B cell (primary cell): ENCODE data around the gene STAG1. TPM values are rescaled to one million over a fixed set of nuclear protein-coding genes. Genes with fewer than 3 reads are reported as not detected.

ENCODE experiments used
- ATAC-seq: fragments of 200-7000 bp; cut with Tn5 transposase; one replicate; pipeline ENCODE4 v1.10.0; 2021; ENCODE audit warnings: low read depth, mild to moderate bottlenecking, moderate number of reproducible peaks, moderate library complexity
- CTCF ChIA-PET: fragments of 350-600 bp; sonication (Branson Sonifier 250); formaldehyde crosslinking; loops from one replicate; lab custom pipeline; 2021; ENCODE audit warnings: antibody characterized with exemption, inconsistent platforms; lab: Charles Lee
- POLR2A ChIA-PET: fragments of 350-600 bp; sonication (Branson Sonifier 250); formaldehyde crosslinking; loops from one replicate; lab custom pipeline; 2021; ENCODE audit warnings: antibody characterized with exemption; lab: Charles Lee
- DNase-seq: peaks from one replicate; pipeline ENCODE4 v3.0.0; 2013
- H2AFZ ChIP-seq: 2 replicates; pipeline ENCODE4 v1.6.1; 2012; ENCODE audit warnings: mild to moderate bottlenecking, low read depth, low read length; ENCODE audit not compliant: insufficient read depth, poor library complexity, severe bottlenecking
- H3K27ac ChIP-seq, 2 donors: 1 replicate in 1 of 2; 2 replicates in 1 of 2; pipeline ENCODE4 v1.5.1; 2012 to 2013; ENCODE audit warnings: low read length in 2 of 2, mild to moderate bottlenecking in 2 of 2, moderate library complexity in 1 of 2
- H3K27me3 ChIP-seq, 4 experiments: fragments of 200-600 bp in 1 of 4; sonication (generic) in 1 of 4; replicated peaks in 1 of 4; 1 replicate in 2 of 4; 2 replicates in 2 of 4; pipeline versions ENCODE4 v1.6.1 to v1.7.0; 2013 to 2016; ENCODE audit warnings: low read length in 3 of 4, mild to moderate bottlenecking in 2 of 4, mixed read lengths in 1 of 4, moderate library complexity in 1 of 4; ENCODE audit not compliant: insufficient read depth in 4 of 4, control insufficient read depth in 3 of 4; ENCODE audit errors: control extremely low read depth in 1 of 4
- H3K36me3 ChIP-seq, 2 experiments: replicated peaks in 1 of 2; 1 replicate in 1 of 2; 2 replicates in 1 of 2; pipeline versions ENCODE4 v1.6.1 to v1.7.1; 2013; ENCODE audit warnings: low read length in 1 of 2; ENCODE audit not compliant: insufficient read depth in 2 of 2, control insufficient read depth in 1 of 2; ENCODE audit errors: control extremely low read depth in 1 of 2, extremely low read depth in 1 of 2
- H3K4me1 ChIP-seq, 2 donors: fragments of 200-600 bp in 1 of 2; sonication (generic) in 1 of 2; 1 replicate in 1 of 2; 2 replicates in 1 of 2; pipeline versions ENCODE4 v1.5.1 to v1.6.1; 2013 to 2017; ENCODE audit warnings: low read length in 2 of 2; ENCODE audit not compliant: control insufficient read depth in 2 of 2, insufficient read depth in 2 of 2
- H3K4me2 ChIP-seq: replicated peaks from 2 replicates; pipeline ENCODE3; 2012; ENCODE audit warnings: mild to moderate bottlenecking, low read depth, low read length; ENCODE audit not compliant: poor library complexity, severe bottlenecking
- H3K4me3 ChIP-seq, 5 experiments: fragments of 200-600 bp in 1 of 5; sonication (generic) in 1 of 5; 1 replicate in 3 of 5; 2 replicates in 2 of 5; pipeline versions ENCODE4 v1.5.1 to v1.7.0; 2011 to 2016; ENCODE audit warnings: low read length in 4 of 5, mild to moderate bottlenecking in 4 of 5, low read depth in 2 of 5, control low read depth in 1 of 5, moderate library complexity in 1 of 5; ENCODE audit not compliant: insufficient read depth in 1 of 5; ENCODE audit errors: control extremely low read depth in 1 of 5, extremely low read depth in 1 of 5
- H3K79me2 ChIP-seq: fragments of 200-600 bp; sonication (generic); one replicate; pipeline ENCODE4 v1.6.0; 2016; ENCODE audit warnings: low read length; ENCODE audit not compliant: control insufficient read depth, insufficient read depth
- H3K9ac ChIP-seq: fragments of 200-600 bp; sonication (generic); 2 replicates; pipeline ENCODE4 v1.6.1; 2017; ENCODE audit warnings: mild to moderate bottlenecking, low read length, moderate library complexity
- H3K9me3 ChIP-seq, 3 donors: one replicate each; pipeline versions ENCODE4 v1.6.1 to v1.7.1; 2013; ENCODE audit warnings: low read length in 2 of 3; ENCODE audit not compliant: control insufficient read depth in 2 of 3, insufficient read depth in 1 of 3; ENCODE audit errors: control extremely low read depth in 1 of 3
- H4K20me1 ChIP-seq: 2 replicates; pipeline ENCODE4 v1.6.0; 2012; ENCODE audit warnings: mild to moderate bottlenecking, low read length; ENCODE audit not compliant: insufficient read depth, control insufficient read depth, poor library complexity, severe bottlenecking
- H3K27ac Mint-ChIP-seq: one replicate; pipeline ENCODE4 v1.8.0; 2021; ENCODE audit warnings: mixed read lengths
- H3K27me3 Mint-ChIP-seq: one replicate; pipeline ENCODE4 v1.8.0; 2021; ENCODE audit warnings: mixed read lengths
- H3K4me1 Mint-ChIP-seq: one replicate; pipeline ENCODE4 v1.8.0; 2021; ENCODE audit warnings: mixed read lengths
- H3K4me3 Mint-ChIP-seq: one replicate; pipeline ENCODE4 v1.8.0; 2021; ENCODE audit warnings: mixed read lengths
- H3K9me3 Mint-ChIP-seq: one replicate; pipeline ENCODE4 v1.8.0; 2022; ENCODE audit warnings: mixed read lengths; ENCODE audit not compliant: insufficient read depth
- CTCF ChIP-seq: fragments of 200-600 bp; IDR thresholded peaks from one replicate; pipeline ENCODE4 v1.8.0; 2022; ENCODE audit warnings: antibody characterized with exemption, mild to moderate bottlenecking
- EZH2 ChIP-seq: IDR thresholded peaks from 2 replicates; pipeline ENCODE4 v1.6.1; 2012; ENCODE audit warnings: borderline replicate concordance, low read depth, mild to moderate bottlenecking, moderate library complexity, low read length; ENCODE audit not compliant: insufficient read depth, poor library complexity, severe bottlenecking
- WGBS: methylation state at CpG from one replicate; pipeline ENCODE4 v1.1.5; 2013; ENCODE audit warnings: missing lambda C conversion rate; ENCODE audit not compliant: insufficient coverage; 5-methylcytosine and 5-hydroxymethylcytosine counted together
- intact Hi-C: fragments of 100-400 bp; cut with micrococcal nuclease; formaldehyde crosslinking; loops from one replicate; pipeline ENCODE4 v1.10.0; 2022
- polyA plus RNA-seq: library from polyadenylated mRNA; depleted of rRNA; stranded (reverse); fragments of >200 nt; gene quantifications from 2 replicates; pipeline ENCODE4 v1.2.3, GENCODE V29; 2012
- total RNA-seq, 2 donors: library from RNA; stranded (reverse); fragments of 120-200 nt in 1 of 2; gene quantifications; 1 replicate in 1 of 2; 2 replicates in 1 of 2; pipeline versions ENCODE4 v1.2.3 to v1.2.4, GENCODE V29; 2013 to 2022

Gene STAG1
- total and polyA plus RNA-seq, 2 donors (not counting 1 experiment from before 2014, with no cell fraction given) = 9.2 to 77.0 TPM

DNA sequence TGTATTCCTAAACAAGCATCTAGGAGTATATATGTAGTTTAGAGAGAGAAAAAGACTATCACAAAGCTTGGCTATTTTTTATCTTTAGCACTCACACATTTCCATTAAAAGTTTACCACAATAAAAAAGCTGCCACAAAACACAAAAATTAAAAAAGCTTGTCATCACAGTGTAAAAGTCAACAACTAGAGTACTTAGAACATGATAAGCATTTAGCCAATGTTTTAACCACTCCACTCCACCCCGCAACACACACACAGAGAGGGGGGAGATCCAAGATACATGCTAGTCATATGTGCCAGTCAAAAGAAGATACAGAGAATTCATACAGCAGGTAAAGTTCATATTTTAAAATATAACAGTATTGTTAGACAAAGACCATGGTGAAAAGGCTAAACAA lies 79.7 kb downstream of the STAG1 start:
- peaks cover 4 to 7% of the 10 kb centered on the region in 2 experiments for H3K36me3 ChIP-seq
- H3K9me3 Mint-ChIP-seq = no peaks in the 10 kb centered on the region
- H3K4me1 ChIP-seq = peaks cover 6 to 16% of the 10 kb centered on the region in 2 donors
- H3K9ac ChIP-seq = no peak overlapping the region
- peaks cover 54% of the 10 kb centered on the region for H3K4me1 Mint-ChIP-seq
- intact Hi-C loops = no loop called here
- H3K9me3 ChIP-seq = peaks cover 0 to 2% (median 2%) of the 10 kb centered on the region in 3 donors
- no peak overlapping the region for H3K4me2 ChIP-seq
- no peaks in the 10 kb centered on the region for H3K27me3 Mint-ChIP-seq
- CTCF ChIA-PET = no interaction called here
- H3K27ac ChIP-seq = no peak overlapping the region
- no peak for DNase-seq
- H2AFZ ChIP-seq = no peak overlapping the region
- peaks cover 95% of the 10 kb centered on the region for H3K79me2 ChIP-seq
- no peak for ATAC-seq
- TF ChIP-seq EZH2 (no peak), CTCF (no peak)
- no peak overlapping the region for H3K4me3 ChIP-seq
- H4K20me1 ChIP-seq = peaks cover 50% of the 10 kb centered on the region
- WGBS = no CpG with 5 or more reads among the region's 1 CpG
- H3K27ac Mint-ChIP-seq = no peak overlapping the region
- no peak overlapping the region for H3K4me3 Mint-ChIP-seq
- no peaks in the 10 kb centered on the region for H3K27me3 ChIP-seq
- POLR2A ChIA-PET = no interaction called here

- peaks cover 4 to 7% of the 10 kb centered on the region in 2 experiments for H3K36me3 ChIP-seq
- Mint-ChIP-seq H3K4me3 (no peak overlapping the region), H3K27ac (no peak overlapping the region), H3K9me3 (no peaks in the 10 kb centered on the region), H3K4me1 (peaks cover 55% of the 10 kb centered on the region), H3K27me3 (no peaks in the 10 kb centered on the region)
- no peak overlapping the region for H3K4me3 ChIP-seq
- ChIA-PET POLR2A (interaction anchor here (0.6 kb wide), 1 partner anchor 9 kb away, joined by 3 read pairs; no protein-coding TSS in a partner anchor), CTCF (interaction anchor here (0.6 kb wide), 1 partner anchor 36 kb away, joined by 3 read pairs; no protein-coding TSS in a partner anchor)
- H3K9ac ChIP-seq = no peak overlapping the region
- H3K4me1 ChIP-seq = peaks cover 6 to 16% of the 10 kb centered on the region in 2 donors
- H3K79me2 ChIP-seq = peaks cover 94% of the 10 kb centered on the region
- H4K20me1 ChIP-seq = peaks cover 56% of the 10 kb centered on the region
- H3K4me2 ChIP-seq = no peak overlapping the region
- no peak for TF ChIP-seq CTCF
- TF ChIP-seq EZH2 = no peak
- no peak for DNase-seq
- no peak for ATAC-seq
- no peak overlapping the region for H2AFZ ChIP-seq
- H3K27ac ChIP-seq = no peak overlapping the region
- intact Hi-C loops = no loop called here
- H3K27me3 ChIP-seq = no peaks in the 10 kb centered on the region
- H3K9me3 ChIP-seq = peaks cover 0 to 2% (median 2%) of the 10 kb centered on the region in 3 donors
Measured at GRCh38 chr3:136671921-136672320, 80.3 kb downstream of the STAG1 start.
